Activated T-cell treated with anti-CD3 and anti-CD28 coated beads, Interleukin-2, amount 50 U/mL, for 48 hours (primary cell): Measurements from ENCODE around the gene MFF.
"Not testable (repeated sequence)": the region's sequence is repeated elsewhere in the genome, so short reads cannot be mapped to it uniquely, and the experiment has no call there.

Experiments used
- DNase-seq, 2 experiments: peaks; one replicate each; pipeline ENCODE4 v3.0.0-alpha.2; 2020

Gene MFF

DNA sequence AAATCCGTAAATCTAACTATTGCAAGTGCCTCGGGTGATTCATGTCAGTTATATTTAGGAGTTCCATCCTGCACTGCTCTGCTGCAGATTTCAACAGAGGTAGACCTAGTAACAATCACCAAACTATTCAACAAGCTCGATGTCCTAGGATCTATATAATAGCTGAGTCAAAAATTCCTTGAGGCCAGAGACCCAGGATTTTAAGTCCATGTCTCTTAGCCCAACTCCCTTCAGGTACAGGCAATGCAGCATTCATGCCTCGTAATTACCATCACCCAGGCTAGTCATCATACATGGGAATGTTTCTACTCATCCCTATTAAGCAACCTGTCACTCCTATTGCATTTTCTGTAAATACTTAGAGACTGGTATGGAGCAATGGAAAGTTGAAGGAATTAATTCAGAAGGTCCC lies 53.3 kb downstream of the MFF start:
- DNase-seq = no peak

DNA sequence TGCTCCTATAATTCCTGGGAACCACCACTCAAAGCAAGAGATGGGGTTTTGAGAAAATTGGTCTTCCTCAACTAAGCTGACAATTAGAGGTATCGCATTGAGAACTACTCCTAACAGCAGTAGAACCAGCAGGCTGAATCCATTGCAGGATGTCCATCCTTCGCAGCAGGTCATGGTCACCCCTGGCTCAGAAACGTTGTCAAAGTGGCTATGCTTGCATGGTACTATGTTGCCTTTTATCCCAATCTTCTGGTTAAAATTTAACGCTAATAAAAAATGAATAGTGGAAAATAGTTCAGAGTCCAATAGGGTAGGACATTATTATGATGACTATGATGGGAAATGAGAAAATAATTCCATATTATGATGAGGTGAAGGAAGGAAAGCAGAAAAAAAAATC lies 54.0 kb downstream of the MFF start, which contains the start of gene TM4SF20:
TM4SF20 (minus strand) TSS at position 212 of the 400 bp plus-strand sequence; CDS start at position 174, 38 bp downstream.
- DNase-seq = no peak

GRCh38 chr2:227382241-227382835 lies 57.3 kb downstream of the MFF start:
- DNase-seq = not testable (repeated sequence)

GRCh38 chr2:227383686-227384085 lies 58.6 kb downstream of the MFF start:
- DNase-seq = no peak

GRCh38 chr2:227386630-227387029 lies 61.6 kb downstream of the MFF start:
- no peak for DNase-seq

DNA sequence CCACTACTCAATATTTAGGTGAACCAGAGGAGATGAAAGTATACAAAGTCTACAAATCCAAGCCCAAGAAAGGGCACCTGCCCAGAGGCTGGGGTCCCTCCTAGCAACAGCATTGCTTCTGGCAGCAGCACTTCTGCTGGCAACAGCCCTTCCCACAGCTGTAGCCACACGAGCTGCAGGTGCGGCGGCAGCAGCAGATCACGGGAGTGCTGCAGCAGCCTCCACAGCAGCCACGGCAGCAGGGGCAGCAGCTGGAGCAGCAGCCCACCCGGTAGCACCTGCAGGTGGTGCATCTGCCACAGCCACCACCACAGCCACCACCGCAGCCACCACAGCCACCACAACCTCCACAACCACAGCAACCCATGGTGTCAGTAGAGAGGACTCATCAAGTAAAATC lies 62.5 kb downstream of the MFF start, which contains the start of gene SCYGR1:
SCYGR1 (minus strand) TSS at position 367 of the 400 bp plus-strand sequence; CDS start at position 367, 0 bp downstream.
- DNase-seq = not testable (repeated sequence)

- no peak for DNase-seq
Observed at GRCh38 chr2:227388537-227389011, 63.5 kb downstream of the MFF start.

DNA sequence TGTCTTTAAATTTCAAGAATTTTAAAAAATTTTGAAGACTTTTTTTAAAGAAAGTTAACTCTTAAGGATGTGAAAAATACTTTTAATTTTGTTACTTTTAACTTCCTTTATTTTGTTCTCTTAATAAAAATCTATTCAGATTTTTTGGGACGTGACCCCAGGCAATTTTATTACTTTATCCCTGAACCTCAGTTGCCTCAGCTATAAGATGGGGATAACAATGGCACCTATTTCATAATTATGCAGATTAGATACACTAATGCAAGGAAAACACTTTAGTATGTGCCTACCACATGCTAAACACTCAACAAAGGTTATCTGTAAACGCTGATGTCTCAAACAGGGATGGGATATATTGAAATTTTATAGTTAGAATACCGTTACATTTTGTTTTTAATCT lies 64.2 kb downstream of the MFF start:
- no peak for DNase-seq

GRCh38 chr2:227389661-227390060 lies 64.6 kb downstream of the MFF start:
- DNase-seq = no peak

DNA sequence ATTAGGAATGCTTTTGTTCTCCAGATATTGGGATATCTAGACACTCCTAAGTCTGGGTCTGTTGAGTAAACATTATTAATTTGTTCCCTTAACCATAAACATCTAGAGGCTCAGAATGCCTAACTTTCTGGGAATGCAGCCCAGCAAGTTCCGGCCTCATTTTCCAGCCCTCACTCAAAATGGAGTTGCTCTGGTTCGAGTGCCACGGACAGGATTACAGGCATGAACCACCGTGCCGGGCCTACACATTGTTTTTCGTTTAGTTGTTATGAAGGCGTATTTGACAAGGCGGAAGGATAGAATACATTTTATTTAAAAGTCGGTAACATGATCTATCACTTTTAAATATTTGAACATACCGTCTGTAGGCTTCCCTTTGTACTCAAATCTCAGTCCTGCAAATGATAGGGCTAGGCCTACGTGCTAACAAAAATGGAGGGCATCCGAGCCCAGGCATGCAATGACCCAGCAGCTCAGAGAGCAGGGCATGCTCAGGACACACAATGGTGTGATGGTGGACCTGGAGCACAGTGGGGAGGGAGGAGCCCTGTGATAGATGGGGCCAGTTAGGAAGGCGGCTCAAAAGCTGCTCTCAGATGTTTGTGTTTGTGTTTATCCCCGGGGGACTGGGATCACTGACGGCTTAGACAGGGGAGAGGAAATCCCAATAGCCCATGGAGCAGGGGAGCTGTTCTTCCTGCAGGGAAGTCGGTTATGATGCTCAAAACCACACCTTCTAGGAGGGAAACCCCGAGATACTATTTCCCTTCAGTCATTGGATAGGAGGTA lies 65.6 kb downstream of the MFF start:
- DNase-seq = no peak

DNA sequence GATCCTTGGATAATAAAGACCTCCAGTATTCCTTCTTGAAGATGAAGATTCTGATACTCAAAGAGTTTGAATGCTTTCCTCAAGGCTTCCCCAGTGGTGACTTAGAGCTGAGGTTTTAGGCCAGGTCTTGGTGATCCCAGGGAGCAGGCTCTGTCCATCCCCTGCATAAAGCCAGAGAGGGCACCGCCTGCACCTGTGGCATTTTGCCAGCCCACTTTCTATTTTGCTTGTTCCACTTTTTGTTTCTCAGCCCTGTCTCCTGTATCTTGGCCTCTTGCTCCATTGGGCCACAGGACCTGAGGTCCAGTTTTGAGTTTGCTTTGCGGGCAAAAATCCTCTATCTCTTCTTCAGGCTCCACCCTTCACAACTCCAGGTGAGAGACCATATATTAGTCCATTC lies 69.3 kb downstream of the MFF start:
- no peak for DNase-seq

- DNase-seq = no peak
Observed at GRCh38 chr2:227395556-227395955, 70.5 kb downstream of the MFF start.

DNA sequence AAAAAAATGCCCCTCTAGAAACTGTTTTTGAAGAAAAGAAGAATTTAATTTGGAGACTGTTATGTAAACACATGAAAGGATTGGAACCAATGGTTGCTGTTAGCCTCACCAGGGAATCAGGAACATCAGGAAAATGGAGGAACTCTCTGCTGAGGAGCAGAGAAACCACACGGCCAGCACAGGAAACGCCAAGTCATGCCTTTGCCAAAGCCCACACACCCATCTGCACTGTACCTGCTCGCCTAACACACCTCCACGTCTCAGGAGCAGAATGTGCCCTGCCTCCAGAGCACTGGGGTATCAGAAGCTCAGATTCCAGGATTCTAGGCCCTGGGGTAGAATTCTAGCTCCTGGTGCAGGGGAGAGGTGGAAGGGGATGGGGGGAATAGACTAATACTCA lies 72.5 kb downstream of the MFF start:
- no peak for DNase-seq

DNA sequence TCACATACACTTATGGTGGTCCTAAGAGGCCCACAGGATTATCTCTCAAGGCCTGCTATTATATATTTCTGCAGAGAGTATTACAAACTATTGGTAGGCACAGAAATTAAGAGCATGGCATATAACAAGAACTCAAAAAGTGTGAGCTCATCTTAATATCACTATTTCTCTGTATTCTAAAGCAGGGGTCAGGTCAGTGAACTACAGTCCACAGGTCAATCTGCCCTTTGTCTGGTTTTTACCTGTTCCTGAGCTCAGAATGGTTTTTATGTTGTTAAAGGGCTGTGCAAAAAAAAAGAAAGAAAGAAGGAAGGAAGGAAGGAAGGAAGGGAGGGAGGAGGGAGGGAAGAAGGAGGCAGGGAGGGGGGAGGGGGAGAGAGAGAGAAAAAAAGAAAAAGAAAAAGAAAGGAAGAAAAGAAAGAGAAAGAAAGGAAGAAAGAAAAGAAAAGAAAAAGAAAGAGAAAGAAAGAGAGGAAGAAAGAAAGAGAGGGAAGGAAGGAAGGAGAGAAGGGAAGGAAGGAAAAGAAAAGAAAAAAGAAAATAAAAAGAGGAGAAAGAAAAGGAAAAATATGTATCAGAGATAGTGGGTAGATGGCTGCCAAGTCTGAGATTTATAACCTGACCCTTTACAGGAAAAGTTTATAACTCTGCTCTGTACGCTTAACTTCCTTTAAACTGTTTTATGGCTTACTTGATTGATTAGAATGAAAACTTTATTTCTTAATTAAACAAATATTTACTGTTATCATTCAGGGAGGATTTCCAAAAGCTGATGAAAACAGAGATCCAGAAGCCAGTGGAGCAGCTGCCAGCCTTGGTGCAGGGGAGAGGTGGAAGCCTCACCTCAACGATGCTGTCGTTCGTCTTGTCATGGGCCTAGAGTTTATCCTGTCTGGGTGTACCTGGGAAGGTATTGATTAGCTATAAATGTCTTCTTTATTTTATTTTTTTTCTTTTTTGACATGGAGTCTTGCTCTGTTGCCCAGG lies 73.9 kb downstream of the MFF start:
- DNase-seq = no peak

DNA sequence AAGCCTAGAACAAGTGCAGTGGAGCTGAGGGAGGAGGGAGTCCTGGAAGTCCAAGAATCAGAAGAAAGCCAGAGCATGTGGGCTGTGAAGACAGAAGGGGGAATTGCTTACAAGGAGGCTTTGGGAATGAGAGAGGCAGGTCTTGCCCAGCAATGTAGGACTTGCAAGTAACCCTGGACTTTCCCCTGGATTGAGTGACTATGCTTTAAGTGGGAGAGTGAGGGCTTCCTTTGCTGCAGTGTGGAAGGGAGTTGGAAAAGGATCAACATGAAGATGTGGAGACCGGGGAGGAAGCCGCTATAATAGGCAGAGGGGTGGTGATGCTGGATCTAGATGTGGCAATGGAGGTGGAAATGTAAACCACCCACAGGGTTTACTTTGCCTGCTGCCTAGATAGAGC lies 76.5 kb downstream of the MFF start:
- DNase-seq = no peak

DNA sequence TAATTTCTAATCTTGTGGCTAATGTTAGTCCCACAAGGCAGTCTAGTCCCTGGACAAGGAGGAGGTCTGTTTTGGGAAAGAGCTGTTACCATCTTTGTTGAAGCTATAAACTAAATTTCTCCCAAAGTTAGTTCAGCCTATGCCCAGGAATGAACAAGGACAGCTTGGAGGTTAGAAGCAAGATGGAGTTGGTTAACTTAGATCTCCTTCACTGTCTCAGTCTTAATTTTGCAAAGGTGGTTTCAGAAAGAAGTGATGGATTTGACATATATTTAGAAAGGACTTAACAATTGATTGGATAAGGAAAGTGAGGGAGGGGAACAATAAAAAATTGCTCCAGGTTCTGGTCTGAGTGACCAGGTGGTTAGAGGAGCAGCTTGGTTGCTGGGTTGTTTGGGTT lies 77.3 kb downstream of the MFF start:
- DNase-seq = no peak

DNA sequence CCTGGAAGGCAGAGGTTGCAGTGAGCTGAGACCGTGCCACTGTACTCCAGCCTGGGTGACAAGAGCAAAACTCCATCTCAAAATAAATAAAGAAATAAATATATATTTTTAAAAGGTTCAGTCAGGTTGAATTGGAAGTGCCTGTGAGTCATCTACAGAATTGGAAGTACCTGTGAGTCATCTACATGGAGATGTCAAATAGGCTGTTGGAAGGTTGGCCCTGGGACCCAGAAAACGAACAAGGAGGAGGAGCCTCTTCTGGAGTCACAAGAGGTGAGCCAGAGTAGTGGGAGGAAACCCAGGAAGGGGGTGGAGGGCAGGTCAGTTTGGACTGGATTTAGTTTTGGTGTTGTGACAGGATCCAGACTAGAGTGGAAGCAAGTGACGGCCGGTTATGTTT lies 77.9 kb downstream of the MFF start:
- DNase-seq = no peak

DNA sequence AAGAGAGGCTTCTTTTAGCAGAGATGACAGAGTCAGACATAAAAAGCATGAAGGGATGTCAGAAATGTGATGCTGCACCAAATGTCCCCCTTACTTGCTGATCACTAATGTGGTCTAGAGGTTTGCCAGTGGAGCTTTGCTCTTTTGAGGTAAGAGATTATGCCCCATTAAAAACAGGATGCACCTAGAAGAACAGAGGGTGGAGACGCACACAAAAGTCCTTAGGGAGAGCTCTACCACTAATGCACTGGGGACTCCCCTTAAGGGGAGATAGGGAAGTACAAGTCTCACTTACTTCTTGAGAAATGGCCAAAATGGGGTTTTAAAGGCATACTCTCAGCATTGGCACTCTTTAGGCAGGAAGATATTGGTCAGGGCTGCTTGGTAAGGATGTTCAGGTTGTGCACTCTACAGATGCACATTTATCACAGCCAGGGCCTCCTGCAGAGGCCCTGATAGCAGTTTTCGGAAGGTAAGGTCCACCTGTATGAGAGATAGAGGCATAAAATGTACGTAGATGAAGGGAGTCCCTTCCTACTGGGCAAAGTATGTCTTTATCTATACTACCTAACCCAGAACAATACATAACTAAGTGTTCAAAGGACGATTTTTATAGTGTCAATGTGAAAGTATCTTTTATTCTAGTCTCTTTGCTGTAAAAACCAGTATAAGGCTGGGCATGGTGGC lies 79.7 kb downstream of the MFF start:
- no peak for DNase-seq

DNA sequence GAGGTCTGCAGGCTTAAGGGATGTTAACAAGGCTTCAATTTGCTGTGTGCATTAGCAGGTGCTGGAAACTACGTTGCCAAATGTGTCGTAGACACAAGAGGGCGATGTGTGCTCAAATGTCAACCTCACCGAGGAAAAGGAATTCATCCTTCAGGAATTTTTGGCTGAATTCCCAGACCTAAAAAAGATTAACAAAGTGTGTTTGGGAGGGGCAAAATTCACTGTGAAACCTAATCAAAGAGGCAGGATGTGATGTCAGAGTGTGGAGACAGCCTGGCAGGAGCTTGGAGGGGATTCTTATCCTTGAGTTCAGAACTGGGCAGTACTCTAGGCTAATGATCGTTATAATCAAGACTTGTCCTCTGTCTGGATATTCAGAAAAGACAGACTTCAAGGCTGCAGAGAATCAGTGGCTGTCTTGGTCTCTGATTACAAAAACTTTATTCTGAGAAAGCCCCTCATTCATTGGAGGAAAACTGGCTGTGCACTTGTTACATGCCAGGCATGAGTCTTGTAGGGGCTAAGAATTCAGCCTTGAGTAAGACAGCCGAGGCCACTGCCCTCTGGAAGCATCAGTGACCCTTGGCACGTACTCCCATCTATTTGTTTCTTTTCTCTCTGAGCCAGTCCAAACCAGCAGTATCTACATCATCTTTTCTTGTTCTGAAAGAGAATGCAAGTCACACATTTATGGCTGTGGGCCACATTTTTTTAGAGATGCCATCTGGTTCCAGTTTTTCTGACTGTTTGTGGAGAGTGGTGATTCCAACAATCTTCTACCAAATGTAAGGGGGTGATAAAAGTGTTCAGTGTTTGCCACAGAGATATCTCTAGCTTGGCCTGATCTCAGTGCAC lies 81.4 kb downstream of the MFF start:
- no peak for DNase-seq
